ENCODE results near the gene CIDEC.

- TF ChIP-seq KDM5A (IDR thresholded peaks at IDR 0.05; ENCODE audit: low read length): no peak
- TF ChIP-seq JUND (IDR thresholded peaks at IDR 0.05; ENCODE audit: low read length): no peak
- TF ChIP-seq CHD2 (IDR thresholded peaks at IDR 0.05; ENCODE audit: low read length): no peak
- TF ChIP-seq TAF1 (IDR thresholded peaks at IDR 0.05; ENCODE audit: low read depth, low read length): no peak
- no peak for TF ChIP-seq CTCF (IDR thresholded peaks at IDR 0.05; ENCODE audit: control extremely low read depth in 1 of 3, insufficient read depth in 1 of 3, low read depth in 1 of 3, low read length in 3 of 3)
- TF ChIP-seq GABPA (IDR thresholded peaks at IDR 0.05; ENCODE audit: borderline replicate concordance, insufficient read depth, low read length): no peak
- no peak for TF ChIP-seq POLR2A (IDR thresholded peaks at IDR 0.05; ENCODE audit: control extremely low read depth in 1 of 2, low read depth in 2 of 2, low read length in 2 of 2)
- no peak for TF ChIP-seq CREB1 (IDR thresholded peaks at IDR 0.05)
- no peak for TF ChIP-seq FOSL1 (IDR thresholded peaks at IDR 0.05; ENCODE audit: insufficient read depth, low read depth, low read length)
- TF ChIP-seq TBP (IDR thresholded peaks at IDR 0.05; ENCODE audit: low read depth, low read length): no peak
- no peak for TF ChIP-seq SP1 (IDR thresholded peaks at IDR 0.05; ENCODE audit: low read depth, low read length)
- no peak for TF ChIP-seq ATF2 (IDR thresholded peaks at IDR 0.05; ENCODE audit: low read length)
- TF ChIP-seq RXRA (IDR thresholded peaks at IDR 0.05; ENCODE audit: insufficient read depth, low read depth, low read length): no peak
These were observed 38.4 kb upstream of the CIDEC start for GRCh38 chr3:9918261-9919038.

Data from H1 (cell line).